ENCODE results near the gene HECW1.
"Not testable (repeated sequence)": the region's sequence is repeated elsewhere in the genome, so short reads cannot be mapped to it uniquely, and the experiment has no call there.

HECW1 gene

GRCh38 chr7:43590862-43591557 is 478.6 kb downstream of the HECW1 start:
- no peak for TF ChIP-seq CTCF (IDR thresholded peaks at IDR 0.05; ENCODE audit: extremely low read depth, missing control alignments)
- peak; percentile 67 for DNase-seq (ENCODE audit: low spot score)

GRCh38 chr7:43591558-43592180 is 479.2 kb downstream of the HECW1 start:
- no peak for DNase-seq (ENCODE audit: low spot score)
- no peak for TF ChIP-seq CTCF (IDR thresholded peaks at IDR 0.05; ENCODE audit: extremely low read depth, missing control alignments)

GRCh38 chr7:43592326-43592725 is 479.9 kb downstream of the HECW1 start:
- no peak for DNase-seq (ENCODE audit: low spot score)
- TF ChIP-seq CTCF (IDR thresholded peaks at IDR 0.05; ENCODE audit: extremely low read depth, missing control alignments): no peak

- TF ChIP-seq CTCF (IDR thresholded peaks at IDR 0.05; ENCODE audit: extremely low read depth, missing control alignments): no peak
These were observed 480.6 kb downstream of the HECW1 start for GRCh38 chr7:43593010-43593409.

GRCh38 chr7:43594020-43594419 is 481.6 kb downstream of the HECW1 start:
- no peak for DNase-seq (ENCODE audit: low spot score)
- no peak for TF ChIP-seq CTCF (IDR thresholded peaks at IDR 0.05; ENCODE audit: extremely low read depth, missing control alignments)

More at GRCh38 chr7:43593010-43593409, 480.6 kb downstream of the HECW1 start:
- no peak for DNase-seq (ENCODE audit: low spot score)

- DNase-seq (ENCODE audit: low spot score): not testable (repeated sequence)
These were observed 484.0 kb downstream of the HECW1 start for GRCh38 chr7:43596426-43596825.

- TF ChIP-seq CTCF (IDR thresholded peaks at IDR 0.05; ENCODE audit: extremely low read depth, missing control alignments): no peak
- DNase-seq (ENCODE audit: low spot score): no peak
These were observed 487.6 kb downstream of the HECW1 start for GRCh38 chr7:43600056-43600455.

- TF ChIP-seq CTCF (IDR thresholded peaks at IDR 0.05; ENCODE audit: extremely low read depth, missing control alignments): no peak
- no peak for DNase-seq (ENCODE audit: low spot score)
These were observed 489.8 kb downstream of the HECW1 start for GRCh38 chr7:43602256-43602655.

Measured in GM20000 (cell line).